OCI-LY7 (cell line): ENCODE data around the gene MT1H. TPM values are rescaled to one million over a fixed set of nuclear protein-coding genes. Genes with fewer than 3 reads are reported as not detected.

ENCODE experiments used
- BruUV-seq: library from RNA; stranded (reverse); fragments of 400-500 nt; replicated peaks from 2 replicates; lab custom pipeline; 2021; lab: Mats Ljungman, UMichigan
- CTCF ChIA-PET: fragments of 300-600 bp; sonication (Branson Sonifier 250); formaldehyde crosslinking; loops from one replicate; lab custom pipeline; 2022; ENCODE audit warnings: antibody characterized with exemption; ENCODE audit not compliant: unreplicated experiment; lab: Charles Lee
- POLR2A ChIA-PET: fragments of 300-600 bp; sonication (Branson Sonifier 250); formaldehyde crosslinking; loops from one replicate; lab custom pipeline; 2022; ENCODE audit warnings: antibody characterized with exemption; lab: Charles Lee
- DNase-seq: peaks from one replicate; pipeline ENCODE4 v3.0.0-alpha.2; 2015; ENCODE audit warnings: low spot score
- H2AFZ ChIP-seq: fragments of 200-600 bp; sonication (generic), shearing (Covaris generic); 2 replicates; pipeline ENCODE4 v1.6.1; 2014; ENCODE audit warnings: mild to moderate bottlenecking, antibody characterized with exemption, low read length, moderate library complexity
- H3K27ac ChIP-seq: fragments of 200-600 bp; sonication (generic); 2 replicates; pipeline ENCODE4 v1.5.1; 2014; ENCODE audit warnings: mixed run types, low read depth, mild to moderate bottlenecking, moderate library complexity, low read length, inconsistent platforms; ENCODE audit not compliant: poor library complexity, severe bottlenecking
- H3K36me3 ChIP-seq: fragments of 200-600 bp; sonication (generic); 2 replicates; pipeline ENCODE4 v1.6.1; 2014; ENCODE audit warnings: mild to moderate bottlenecking, antibody characterized with exemption, low read length, moderate library complexity, mixed read lengths; ENCODE audit not compliant: insufficient read depth
- H3K4me1 ChIP-seq: fragments of 200-600 bp; sonication (generic); 2 replicates; pipeline ENCODE4 v1.5.1; 2014; ENCODE audit warnings: mild to moderate bottlenecking, low read length; ENCODE audit not compliant: insufficient read depth, poor library complexity, severe bottlenecking
- H3K4me2 ChIP-seq: fragments of 200-600 bp; sonication (generic); 2 replicates; pipeline ENCODE4 v1.6.1; 2014; ENCODE audit warnings: mild to moderate bottlenecking, low read length
- H3K4me3 ChIP-seq: fragments of 200-600 bp; sonication (generic); 2 replicates; pipeline ENCODE4 v1.5.1; 2014; ENCODE audit warnings: mild to moderate bottlenecking, low read depth, low read length; ENCODE audit not compliant: poor library complexity, severe bottlenecking
- H3K79me2 ChIP-seq: fragments of 200-600 bp; sonication (generic); 2 replicates; pipeline ENCODE4 v1.6.1; 2016; ENCODE audit warnings: low read depth, mild to moderate bottlenecking, low read length, moderate library complexity, mixed read lengths; ENCODE audit not compliant: insufficient read depth
- H3K9me2 ChIP-seq: fragments of 200-600 bp; sonication (generic); 2 replicates; pipeline ENCODE4 v1.6.1; 2016; ENCODE audit warnings: mild to moderate bottlenecking, low read length, mixed read lengths; ENCODE audit not compliant: insufficient read depth
- H3K9me3 ChIP-seq: fragments of 200-600 bp; sonication (generic); 2 replicates; pipeline ENCODE4 v1.6.1; 2014; ENCODE audit warnings: mild to moderate bottlenecking, mixed run types, low read length, mixed read lengths
- H4K20me1 ChIP-seq: fragments of 200-600 bp; sonication (generic); 2 replicates; pipeline ENCODE4 v1.6.1; 2014; ENCODE audit warnings: mild to moderate bottlenecking, antibody characterized with exemption, low read length, moderate library complexity, mixed read lengths; ENCODE audit not compliant: insufficient read depth
- EZH2phosphoT487 ChIP-seq: fragments of 200-600 bp; sonication (generic); IDR thresholded peaks from 2 replicates; pipeline ENCODE4 v1.6.1; 2018; ENCODE audit warnings: low read depth, borderline replicate concordance, mild to moderate bottlenecking, mixed run types, antibody characterized with exemption, low read length, moderate library complexity, mixed read lengths
- intact Hi-C: fragments of 100-400 bp; cut with micrococcal nuclease; formaldehyde crosslinking; loops from one replicate; pipeline ENCODE4 v1.10.0; 2022; ENCODE audit not compliant: unreplicated experiment
- total RNA-seq, 2 experiments: library from RNA; depleted of rRNA in 1 of 2; stranded (reverse); fragments of >200 nt in 1 of 2; shearing (Covaris generic) in 1 of 2; gene quantifications; 2 replicates each; pipeline ENCODE4 v1.2.3, GENCODE V29; 2014 to 2022
- TF ChIP-seq, protein P1 (sequence below): fragments of 200-600 bp; sonication (generic); conservative IDR thresholded peaks from 2 replicates; pipeline ENCODE4 v1.5.1; 2014; ENCODE audit warnings: mild to moderate bottlenecking, antibody characterized with exemption, low read length, moderate library complexity, mixed read lengths

The MT1H gene
- total RNA-seq, 2 experiments from 2014 or later = not detected

DNA sequence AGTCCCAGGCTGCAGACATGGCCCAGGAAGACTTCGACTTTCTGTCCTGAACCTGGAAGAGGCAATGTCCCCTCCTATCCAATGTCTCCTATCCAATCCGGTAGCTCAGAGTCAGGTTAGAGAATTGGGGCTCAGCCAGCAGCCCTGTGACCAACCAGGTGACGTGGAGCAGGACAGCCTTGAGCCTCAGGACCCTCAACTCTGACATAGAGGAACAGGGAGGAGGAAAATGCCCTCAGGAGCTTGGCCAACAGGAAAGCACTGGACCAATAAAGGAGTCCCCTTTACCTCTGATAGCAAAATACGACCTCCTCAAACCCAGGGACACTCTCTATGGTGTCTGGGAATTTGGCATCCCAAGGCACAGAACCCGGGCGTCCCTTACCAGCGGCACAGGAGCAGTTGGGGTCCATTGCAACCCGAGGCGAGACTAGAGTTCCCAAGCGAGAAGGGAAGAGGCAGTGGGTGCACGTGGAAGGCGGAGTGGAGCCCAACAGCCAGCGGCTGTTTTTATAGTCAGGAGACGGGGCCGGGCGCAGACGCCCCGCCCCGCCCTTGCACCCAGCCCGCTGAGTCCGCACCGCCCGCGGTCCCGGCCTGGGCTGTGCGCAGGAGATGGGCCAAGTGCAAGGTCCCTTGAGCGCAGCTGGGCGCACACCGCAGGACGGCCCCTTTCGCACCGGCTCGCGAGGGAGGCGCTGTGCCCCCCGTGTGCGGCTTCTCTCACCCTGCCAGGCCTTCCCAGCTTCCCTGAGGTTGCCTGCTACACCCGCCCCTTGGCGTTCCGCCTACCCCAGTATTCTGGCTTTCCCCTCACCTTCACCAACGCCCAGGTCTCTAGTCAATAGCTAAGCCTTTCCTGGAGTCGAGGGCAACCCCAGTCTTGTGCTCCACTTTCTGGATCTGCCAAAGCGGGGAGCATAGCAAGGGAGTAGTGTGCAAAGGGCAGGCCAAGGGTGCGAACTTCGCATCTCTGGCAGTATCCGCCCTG lies 1.7 kb upstream of the MT1H start, which contains the start of gene MT1G:
Gene MT1G, minus strand, starts transcription at position 485 of the 991 bp plus-strand sequence. Its CDS starts 72 bp downstream, at position 413.
- BruUV-seq = no TSS peak
- no peak for TF ChIP-seq EZH2phosphoT487
- TF ChIP-seq, protein P1, sequence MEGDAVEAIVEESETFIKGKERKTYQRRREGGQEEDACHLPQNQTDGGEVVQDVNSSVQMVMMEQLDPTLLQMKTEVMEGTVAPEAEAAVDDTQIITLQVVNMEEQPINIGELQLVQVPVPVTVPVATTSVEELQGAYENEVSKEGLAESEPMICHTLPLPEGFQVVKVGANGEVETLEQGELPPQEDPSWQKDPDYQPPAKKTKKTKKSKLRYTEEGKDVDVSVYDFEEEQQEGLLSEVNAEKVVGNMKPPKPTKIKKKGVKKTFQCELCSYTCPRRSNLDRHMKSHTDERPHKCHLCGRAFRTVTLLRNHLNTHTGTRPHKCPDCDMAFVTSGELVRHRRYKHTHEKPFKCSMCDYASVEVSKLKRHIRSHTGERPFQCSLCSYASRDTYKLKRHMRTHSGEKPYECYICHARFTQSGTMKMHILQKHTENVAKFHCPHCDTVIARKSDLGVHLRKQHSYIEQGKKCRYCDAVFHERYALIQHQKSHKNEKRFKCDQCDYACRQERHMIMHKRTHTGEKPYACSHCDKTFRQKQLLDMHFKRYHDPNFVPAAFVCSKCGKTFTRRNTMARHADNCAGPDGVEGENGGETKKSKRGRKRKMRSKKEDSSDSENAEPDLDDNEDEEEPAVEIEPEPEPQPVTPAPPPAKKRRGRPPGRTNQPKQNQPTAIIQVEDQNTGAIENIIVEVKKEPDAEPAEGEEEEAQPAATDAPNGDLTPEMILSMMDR = no peak
- H3K27ac ChIP-seq = no peak within 1 kb of the TSS
- ChIA-PET CTCF (no interaction called here), POLR2A (no interaction called here)
- H3K4me1 ChIP-seq = no peaks in the 10 kb centered on the region
- intact Hi-C loops = no loop called here
- H3K4me3 ChIP-seq = no peak within 1 kb of the TSS
- no peak within 1 kb of the TSS for H2AFZ ChIP-seq
- H4K20me1 ChIP-seq = no peaks in the 10 kb centered on the region
- H3K79me2 ChIP-seq = no peaks in the 10 kb centered on the region
- no peaks in the 10 kb centered on the region for H3K9me3 ChIP-seq
- H3K9me2 ChIP-seq = no peaks in the 10 kb centered on the region
- H3K36me3 ChIP-seq = no peaks in the 10 kb centered on the region
- no peak within 1 kb of the TSS for H3K4me2 ChIP-seq
- DNase-seq = no peak

DNA sequence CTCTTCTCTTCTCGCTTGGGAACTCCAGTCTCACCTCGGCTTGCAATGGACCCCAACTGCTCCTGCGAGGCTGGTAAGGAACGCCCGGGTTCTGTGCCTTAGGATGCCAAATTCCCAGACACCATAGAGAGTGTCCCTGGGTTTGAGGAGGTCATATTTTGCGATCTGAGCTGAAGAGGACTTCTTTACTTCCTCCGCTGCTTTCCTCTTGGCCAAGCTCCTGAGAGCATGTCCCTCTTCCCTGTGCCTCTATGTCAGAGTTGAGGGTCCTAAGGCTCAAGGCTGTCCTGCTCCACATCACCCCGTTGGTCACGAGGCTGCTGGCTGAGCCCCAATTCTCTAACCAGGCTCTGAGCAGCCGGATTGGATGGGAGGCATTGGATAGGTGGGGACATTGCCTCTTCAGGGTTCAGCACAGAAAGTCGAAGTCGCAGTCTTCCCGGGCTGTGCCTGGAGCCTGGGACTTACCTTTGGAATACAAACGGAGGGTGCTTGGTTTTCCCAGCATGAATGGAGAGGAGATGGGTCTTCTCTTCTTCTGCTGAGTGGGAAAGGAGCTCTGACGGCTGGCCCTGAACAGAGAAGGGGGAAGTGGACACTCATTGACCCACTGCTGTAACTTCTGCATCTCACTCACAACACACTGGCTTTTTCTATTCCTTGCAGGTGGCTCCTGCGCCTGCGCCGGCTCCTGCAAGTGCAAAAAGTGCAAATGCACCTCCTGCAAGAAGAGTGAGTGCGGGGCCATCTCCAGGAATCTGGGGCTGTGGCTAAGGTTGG lies 416 bp downstream of the MT1H start:
- Histone ChIP-seq H3K9me2 (no peaks in the 10 kb centered on the region), H3K4me1 (no peaks in the 10 kb centered on the region), H2AFZ (no peak overlapping the region), H3K36me3 (no peaks in the 10 kb centered on the region), H3K4me2 (no peak overlapping the region), H3K79me2 (no peaks in the 10 kb centered on the region), H3K27ac (no peak overlapping the region), H3K9me3 (no peaks in the 10 kb centered on the region), H4K20me1 (no peaks in the 10 kb centered on the region), H3K4me3 (no peak overlapping the region)
- TF ChIP-seq EZH2phosphoT487 = no peak
- TF ChIP-seq, protein P1 = no peak
- no peak for DNase-seq
- no TSS peak for BruUV-seq
- intact Hi-C loops = no loop called here
- CTCF ChIA-PET = no interaction called here
- POLR2A ChIA-PET = interaction anchor here (0.6 kb wide), 1 partner anchor 51 kb away, joined by 3 read pairs; no protein-coding TSS in a partner anchor
